Measurements from ENCODE around the gene ABO. TPM values are rescaled to one million over a fixed set of nuclear protein-coding genes. Genes with fewer than 3 reads are reported as not detected.

Gene ABO
- total RNA-seq, 1 experiment from 2014 or later: 0.96 TPM

- H3K4me1 ChIP-seq (replicated peaks; ENCODE audit: insufficient read depth): no peaks in the 10 kb centered on the region
- TF ChIP-seq CTCF (conservative IDR thresholded peaks at IDR 0.05): no peak
- TF ChIP-seq EZH2 (IDR thresholded peaks at IDR 0.05; ENCODE audit: low read depth): no peak
- peaks cover 7% of the 10 kb centered on the region; the same call in 1 of the 2 replicates for H3K27me3 ChIP-seq (ENCODE audit: insufficient read depth, low read depth)
- H3K9me2 ChIP-seq (ENCODE audit: insufficient read depth): no peaks in the 10 kb centered on the region
- no TSS peak for BruUV-seq (replicated peaks)
- no peaks in the 10 kb centered on the region for H3K36me3 ChIP-seq (ENCODE audit: low read depth)
- H3K9me3 ChIP-seq (ENCODE audit: insufficient read depth, low read depth): no peaks in the 10 kb centered on the region
- CTCF ChIA-PET: no interaction called here
- no peak overlapping the region for H3K4me2 ChIP-seq
- no peaks in the 10 kb centered on the region for H3F3A ChIP-seq (ENCODE audit: insufficient read depth, low read depth)
- POLR2A ChIA-PET (ENCODE audit: unreplicated experiment): no interaction called here
- H3K79me2 ChIP-seq (ENCODE audit: low read depth): no peaks in the 10 kb centered on the region
- no peak for DNase-seq
- no peak overlapping the region for H3K27ac ChIP-seq
- no peaks in the 10 kb centered on the region for H4K20me1 ChIP-seq (ENCODE audit: insufficient read depth)
- intact Hi-C loops (cut with micrococcal nuclease; ENCODE audit: unreplicated experiment): no loop called here
- H3K4me3 ChIP-seq: no peak overlapping the region
- H2AFZ ChIP-seq: no peak overlapping the region
These were observed 10.7 kb downstream of the ABO start for GRCh38 chr9:133264235-133264764.

GRCh38 chr9:133263557-133263956 is 11.4 kb downstream of the ABO start:
- POLR2A ChIA-PET (ENCODE audit: unreplicated experiment): no interaction called here
- peaks cover 7% of the 10 kb centered on the region; the same call in 1 of the 2 replicates for H3K27me3 ChIP-seq (ENCODE audit: insufficient read depth, low read depth)
- intact Hi-C loops (cut with micrococcal nuclease; ENCODE audit: unreplicated experiment): no loop called here
- no peak overlapping the region for H3K4me2 ChIP-seq
- no peaks in the 10 kb centered on the region for H3K36me3 ChIP-seq (ENCODE audit: low read depth)
- H4K20me1 ChIP-seq (ENCODE audit: insufficient read depth): no peaks in the 10 kb centered on the region
- no peaks in the 10 kb centered on the region for H3K4me1 ChIP-seq (replicated peaks; ENCODE audit: insufficient read depth)
- no peaks in the 10 kb centered on the region for H3F3A ChIP-seq (ENCODE audit: insufficient read depth, low read depth)
- no peaks in the 10 kb centered on the region for H3K9me2 ChIP-seq (ENCODE audit: insufficient read depth)
- no peak for TF ChIP-seq CTCF (conservative IDR thresholded peaks at IDR 0.05)
- no peak for TF ChIP-seq EZH2 (IDR thresholded peaks at IDR 0.05; ENCODE audit: low read depth)
- no peak overlapping the region for H3K27ac ChIP-seq
- DNase-seq: no peak
- no TSS peak for BruUV-seq (replicated peaks)
- CTCF ChIA-PET: no interaction called here
- H3K79me2 ChIP-seq (ENCODE audit: low read depth): no peaks in the 10 kb centered on the region
- no peak overlapping the region for H3K4me3 ChIP-seq
- H3K9me3 ChIP-seq (ENCODE audit: insufficient read depth, low read depth): no peaks in the 10 kb centered on the region
- H2AFZ ChIP-seq: no peak overlapping the region

GRCh38 chr9:133262226-133262625 is 12.8 kb downstream of the ABO start:
- Histone ChIP-seq H3K27ac (no peak overlapping the region), H3K9me2 (ENCODE audit: insufficient read depth) (no peaks in the 10 kb centered on the region), H3K36me3 (ENCODE audit: low read depth) (no peaks in the 10 kb centered on the region), H3K4me1 (replicated peaks; ENCODE audit: insufficient read depth) (no peaks in the 10 kb centered on the region), H3K27me3 (ENCODE audit: insufficient read depth, low read depth) (peaks cover 7% of the 10 kb centered on the region; the same call in 1 of the 2 replicates), H3K9me3 (ENCODE audit: insufficient read depth, low read depth) (no peaks in the 10 kb centered on the region), H3K4me3 (no peak overlapping the region), H2AFZ (no peak overlapping the region), H4K20me1 (ENCODE audit: insufficient read depth) (no peaks in the 10 kb centered on the region), H3K79me2 (ENCODE audit: low read depth) (no peaks in the 10 kb centered on the region), H3F3A (ENCODE audit: insufficient read depth, low read depth) (no peaks in the 10 kb centered on the region), H3K4me2 (no peak overlapping the region)
- no TSS peak for BruUV-seq (replicated peaks)
- no peak for DNase-seq
- TF ChIP-seq CTCF (conservative IDR thresholded peaks at IDR 0.05) (no peak), EZH2 (IDR thresholded peaks at IDR 0.05; ENCODE audit: low read depth) (no peak)
- ChIA-PET CTCF (no interaction called here), POLR2A (ENCODE audit: unreplicated experiment) (no interaction called here)
- intact Hi-C loops (cut with micrococcal nuclease; ENCODE audit: unreplicated experiment): no loop called here
